ENCODE measurements around the gene TOP3B. TPM values are rescaled to one million over a fixed set of nuclear protein-coding genes. Genes with fewer than 3 reads are reported as not detected.

Gene TOP3B
- total RNA-seq, 2 donors from 2014 or later = 25.3 to 33.2 TPM

DNA sequence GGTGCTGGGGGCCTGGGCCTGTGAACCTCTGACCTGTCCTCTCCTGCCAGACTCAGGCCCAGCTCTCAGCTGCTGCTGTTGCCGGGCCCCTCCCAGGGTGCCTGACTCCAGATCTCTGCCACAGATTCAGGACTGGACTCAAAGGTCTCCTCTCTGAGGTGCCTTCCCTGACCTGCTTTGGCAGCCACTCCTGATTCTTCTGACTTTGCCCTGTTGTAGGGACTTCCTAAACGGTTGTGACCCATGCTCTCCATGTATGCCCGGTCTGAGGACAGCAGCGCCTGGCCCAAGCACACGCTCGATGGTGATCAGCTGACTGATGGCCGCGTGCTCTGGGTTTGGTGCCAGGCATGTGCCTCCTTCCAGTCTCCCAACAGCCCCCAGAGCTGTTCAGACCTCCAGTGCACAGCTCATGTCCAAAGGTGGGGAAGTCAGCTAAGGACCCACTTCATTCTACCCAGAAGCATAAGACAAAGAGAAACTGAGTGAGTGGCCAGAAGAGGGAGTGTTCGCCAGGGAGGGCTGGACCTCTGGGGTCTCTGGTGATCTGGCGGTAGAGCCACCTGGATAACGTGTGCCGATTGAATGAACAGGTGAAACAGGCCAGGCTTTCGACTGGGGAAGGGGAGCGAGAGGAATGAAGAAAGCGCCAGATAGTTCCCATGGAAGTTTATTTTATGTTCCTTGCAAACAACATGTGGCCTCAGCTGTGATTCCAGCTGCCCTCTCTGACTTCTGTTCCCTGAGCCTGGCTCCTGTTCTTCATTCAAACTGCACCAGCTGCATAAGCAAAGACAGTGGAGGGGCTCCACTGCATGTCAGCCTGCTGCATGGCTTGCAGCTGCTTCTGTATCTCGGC lies 8.1 kb upstream of the TOP3B start:
- ATAC-seq (no peak), DNase-seq (no peak)
- intact Hi-C loops (cut with DNase I, micrococcal nuclease) = no loop called here

DNA sequence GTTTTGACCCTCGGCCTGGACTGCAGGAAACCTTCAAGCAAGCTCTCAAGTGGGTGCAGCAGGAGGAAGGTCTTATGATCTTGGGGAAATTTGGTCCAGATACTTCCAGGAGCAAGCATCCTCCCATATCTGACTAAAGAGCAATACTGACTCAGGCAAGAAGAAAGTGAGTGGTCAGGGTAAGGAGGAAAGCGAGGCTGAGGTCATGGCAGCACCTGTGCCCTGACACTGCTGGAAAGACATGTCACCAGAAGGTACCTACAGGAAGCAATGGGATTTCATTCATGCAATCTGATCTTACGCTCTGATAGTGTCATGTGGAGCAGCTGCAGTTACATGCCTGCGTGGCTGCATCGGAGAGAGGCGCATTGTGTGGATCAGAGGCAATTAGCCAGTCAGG lies 6.5 kb upstream of the TOP3B start:
- intact Hi-C loops (cut with DNase I, micrococcal nuclease) = no loop called here
- no peak for DNase-seq
- ATAC-seq = no peak

DNA sequence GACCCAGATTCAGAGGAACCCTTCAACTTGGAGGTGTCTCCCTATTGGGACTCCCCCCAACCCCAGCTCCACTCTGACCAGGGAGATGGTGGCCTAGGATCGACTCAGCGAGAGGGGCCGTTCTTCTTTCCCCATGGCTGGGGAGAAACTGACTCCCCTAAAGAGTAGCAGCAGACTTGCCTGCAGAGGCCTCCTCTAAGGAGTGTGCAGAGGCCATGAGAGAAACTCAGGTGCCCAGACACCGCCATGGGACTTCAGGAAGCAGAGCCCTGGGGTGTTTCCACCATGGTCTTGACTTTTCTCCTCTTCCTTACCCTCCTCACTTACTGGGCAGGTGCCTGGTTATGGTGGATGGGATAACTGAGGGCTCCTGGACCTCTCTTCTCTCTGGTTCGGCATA lies 2.6 kb upstream of the TOP3B start:
- DNase-seq = no peak
- intact Hi-C loops (cut with DNase I, micrococcal nuclease) = no loop called here
- no peak for ATAC-seq

DNA sequence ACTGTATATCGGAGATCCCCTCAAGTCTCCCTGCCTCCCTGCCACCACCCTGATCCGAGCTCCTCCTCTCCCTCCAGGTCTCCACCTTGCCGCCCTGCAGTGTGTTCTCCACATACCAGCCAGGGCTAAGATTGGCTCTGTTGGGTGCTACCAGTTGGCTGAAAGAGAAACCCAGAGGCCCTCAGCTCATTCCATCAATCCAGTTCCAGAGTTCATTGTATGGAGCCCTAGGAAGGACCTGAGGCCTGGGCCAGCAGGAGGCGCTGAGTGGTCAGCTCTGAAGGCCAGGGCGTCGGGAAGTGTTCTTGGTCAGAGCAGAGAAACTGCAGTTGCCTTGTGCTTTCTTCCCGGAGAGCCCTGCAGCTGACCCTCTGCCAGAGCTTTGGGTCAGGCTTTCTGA lies 2.2 kb upstream of the TOP3B start:
- intact Hi-C loops (cut with DNase I, micrococcal nuclease) = no loop called here
- DNase-seq (no peak), ATAC-seq (no peak)

DNA sequence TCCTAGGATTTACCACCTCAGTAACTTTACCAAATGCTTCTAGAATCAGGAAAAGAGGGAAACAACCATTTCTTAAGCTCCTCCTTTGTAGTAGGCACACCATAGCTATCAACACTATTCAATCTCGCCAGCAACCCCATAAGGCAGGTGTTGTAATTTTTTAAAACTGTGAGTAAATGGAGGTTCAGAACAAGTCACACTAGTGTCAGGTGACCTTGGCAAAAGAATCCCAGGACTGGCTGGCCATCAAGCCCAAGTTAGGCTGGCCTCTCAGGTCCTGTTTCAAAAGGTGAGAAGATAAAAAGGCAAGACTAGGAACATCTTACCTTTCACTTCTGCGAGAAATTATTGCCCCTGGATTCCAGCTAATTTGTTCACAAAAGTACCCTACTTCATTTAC lies 713 bp downstream of the TOP3B start:
- peak; percentile 20 for ATAC-seq

DNA sequence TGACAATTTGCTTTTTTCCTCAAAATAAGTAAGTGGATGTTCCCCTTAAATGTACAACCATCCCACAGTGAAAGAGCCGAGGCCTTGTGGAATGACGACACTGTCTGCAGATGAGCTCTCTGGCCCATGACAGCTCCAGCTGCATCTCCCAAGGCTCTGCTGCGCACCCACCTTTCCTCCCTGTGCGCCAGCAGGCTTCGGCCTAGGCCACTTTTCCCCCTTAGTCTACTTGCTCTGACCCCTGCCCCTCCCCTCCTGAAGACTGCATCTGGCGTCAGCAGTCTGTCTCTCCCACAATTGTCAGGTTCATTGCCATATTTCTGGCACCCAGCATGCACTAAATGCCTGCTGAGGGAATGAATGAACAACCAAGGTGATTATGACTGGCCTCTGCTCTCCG lies 2.0 kb downstream of the TOP3B start:
- DNase-seq (no peak), ATAC-seq (no peak)
- intact Hi-C loops (cut with DNase I, micrococcal nuclease) = no loop called here

More for the DNA sequence above, 713 bp downstream of the TOP3B start:
- DNase-seq = no peak
- intact Hi-C loops (cut with DNase I, micrococcal nuclease) = no loop called here

DNA sequence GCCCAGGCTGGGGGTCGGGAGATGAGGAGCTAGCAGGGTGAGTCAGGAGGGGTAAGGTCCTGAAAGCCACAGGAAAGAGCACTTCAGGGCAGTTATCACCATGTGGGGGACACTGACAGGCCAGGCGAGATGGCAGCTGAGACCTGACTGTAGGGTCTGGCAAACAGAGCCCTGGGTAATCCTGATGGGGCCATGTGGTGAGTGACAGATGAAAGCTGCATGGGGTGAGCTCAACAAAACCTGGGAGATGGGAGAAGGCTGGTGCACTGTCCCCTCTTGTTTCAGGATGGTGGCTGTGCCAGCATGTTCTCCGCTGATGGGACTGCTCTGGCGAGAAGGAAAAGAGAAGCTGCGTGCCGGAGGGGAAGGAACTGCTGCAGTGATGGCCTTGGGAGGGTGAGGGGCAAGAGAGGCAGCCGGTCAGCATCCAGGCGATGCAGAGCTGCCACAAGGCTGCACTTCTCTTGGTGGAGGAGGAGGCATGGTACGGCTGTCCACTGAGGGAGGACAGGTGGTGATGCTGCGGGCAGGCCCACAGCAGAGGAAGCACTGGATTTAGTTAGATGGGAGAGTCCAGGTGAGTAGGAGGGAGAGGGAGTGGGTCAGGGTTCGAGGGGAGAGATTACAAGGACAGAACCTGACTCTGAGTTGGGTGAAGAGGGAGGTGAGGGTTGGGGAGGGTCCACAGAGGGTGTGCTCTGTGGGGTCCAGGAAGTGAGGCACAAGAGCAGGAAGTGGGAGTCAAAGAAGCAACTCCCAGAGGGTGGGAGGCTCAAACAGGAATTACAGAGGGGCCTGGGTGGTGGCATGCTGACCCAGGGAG lies 3.8 kb downstream of the TOP3B start:
- no peak for ATAC-seq
- intact Hi-C loops (cut with DNase I, micrococcal nuclease) = no loop called here
- DNase-seq = no peak

DNA sequence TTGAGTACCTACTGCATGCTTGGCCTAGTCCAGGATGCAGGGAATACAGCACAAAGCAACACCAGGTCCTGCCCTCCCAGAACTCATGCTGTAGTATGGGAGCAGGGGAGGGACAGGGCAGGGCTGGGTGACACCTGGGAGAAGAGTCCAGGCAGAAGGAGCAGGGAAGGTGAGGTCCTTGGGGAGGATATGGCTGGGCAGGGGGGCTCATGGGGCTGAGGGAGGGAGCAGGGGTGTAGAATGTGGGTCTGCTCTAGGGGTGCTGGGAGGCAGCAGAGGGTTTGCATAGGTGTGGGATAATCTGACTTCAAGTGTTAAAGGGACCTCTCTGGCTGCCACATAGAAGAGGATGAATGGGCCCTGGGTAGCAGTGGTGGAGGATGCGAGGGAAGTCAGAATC lies 4.8 kb downstream of the TOP3B start:
- ATAC-seq (no peak), DNase-seq (no peak)
- intact Hi-C loops (cut with DNase I, micrococcal nuclease) = no loop called here

DNA sequence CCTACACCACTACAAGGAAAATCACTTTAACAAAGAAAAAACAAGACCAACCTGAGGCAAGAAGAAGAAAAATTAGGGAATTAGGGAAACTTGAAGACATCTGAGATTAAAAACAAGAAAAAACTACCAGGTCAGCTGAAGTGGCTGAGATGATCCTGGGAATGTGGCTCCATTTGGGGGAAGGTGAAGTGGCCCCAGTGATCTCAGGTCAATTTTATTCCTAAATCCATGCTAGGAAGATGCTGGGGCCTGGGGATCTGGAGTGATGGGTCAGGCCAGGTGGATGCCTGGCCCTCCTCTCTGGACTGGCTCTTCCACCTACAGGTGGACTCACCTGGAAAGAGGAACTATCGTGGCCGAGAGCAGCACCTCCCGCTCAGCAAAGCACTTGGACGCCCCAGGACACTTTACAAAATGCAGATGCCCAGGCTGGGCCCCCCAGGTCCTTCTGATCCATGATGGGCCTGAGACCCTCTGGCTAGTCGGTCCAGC lies 6.7 kb downstream of the TOP3B start:
- intact Hi-C loops (cut with DNase I, micrococcal nuclease) = no loop called here
- no peak for ATAC-seq
- no peak for DNase-seq

DNA sequence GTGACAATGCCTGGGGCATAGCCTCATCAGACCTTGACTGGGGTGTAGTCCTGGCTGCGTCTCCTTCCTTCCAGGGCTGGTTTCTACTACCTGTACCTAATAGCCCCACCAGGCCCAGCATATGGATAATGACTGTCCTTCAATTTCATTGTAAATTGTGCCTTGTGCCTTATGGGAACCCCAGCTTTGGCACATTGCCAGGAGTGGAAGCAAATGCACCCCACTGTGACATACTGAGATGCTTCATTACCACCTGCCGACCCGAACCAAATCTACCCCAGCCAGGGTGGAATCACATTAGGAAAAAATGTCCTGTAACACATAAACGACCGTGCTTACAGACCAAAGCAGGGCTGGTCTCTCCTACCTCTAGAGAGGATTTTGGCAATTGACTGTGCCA lies 7.3 kb downstream of the TOP3B start:
- DNase-seq (no peak), ATAC-seq (no peak)
- intact Hi-C loops (cut with DNase I, micrococcal nuclease) = no loop called here

DNA sequence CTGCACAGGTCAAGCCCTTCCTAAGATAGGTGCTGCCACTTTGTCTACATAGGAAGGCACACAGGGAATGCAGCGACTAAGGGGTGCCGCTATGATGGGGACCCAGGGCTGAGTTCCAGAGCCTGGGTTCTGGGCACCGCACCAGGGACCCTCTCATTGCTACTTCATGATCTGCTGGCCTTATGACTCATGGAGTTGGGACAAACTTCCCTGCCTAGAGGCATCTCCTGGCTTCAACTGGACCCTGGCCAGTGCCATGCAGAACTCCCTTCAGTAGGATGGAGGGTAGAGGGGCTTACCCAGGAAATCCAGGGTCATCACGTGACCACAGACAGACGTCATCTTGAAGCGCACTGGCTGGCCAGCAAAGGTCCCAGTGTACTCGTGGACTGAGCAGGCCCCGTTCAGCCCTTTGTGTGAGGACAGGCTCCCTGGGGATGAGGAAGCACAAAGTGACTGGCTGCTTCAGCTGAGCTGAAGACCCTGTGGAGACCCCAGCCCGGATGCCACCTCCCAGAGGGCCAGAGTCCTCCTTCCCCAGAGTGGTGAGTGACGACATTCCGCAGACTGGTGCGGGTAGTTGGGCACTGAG lies 8.4 kb downstream of the TOP3B start:
- DNase-seq = no peak
- ATAC-seq = no peak
- intact Hi-C loops (cut with DNase I, micrococcal nuclease) = no loop called here

DNA sequence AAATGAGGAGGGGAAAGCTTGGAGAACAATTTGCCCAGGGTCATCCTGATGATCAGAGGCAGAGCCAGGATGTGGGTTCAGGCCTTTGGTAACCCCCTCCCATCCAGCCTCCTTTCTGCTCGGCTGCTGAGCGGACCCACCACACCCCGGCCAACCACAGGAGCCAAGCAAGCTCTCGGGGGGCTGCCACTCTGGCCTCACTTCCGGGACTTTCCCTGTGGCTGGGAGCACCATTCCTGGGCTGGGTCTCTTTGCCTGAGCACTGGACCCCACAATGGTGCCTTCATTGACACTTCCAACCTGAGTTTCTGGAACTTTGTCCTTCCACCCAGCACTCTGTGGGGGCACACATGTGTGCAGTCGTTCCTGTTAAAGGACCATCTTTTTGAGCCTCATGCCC lies 9.8 kb downstream of the TOP3B start:
- intact Hi-C loops (cut with DNase I, micrococcal nuclease) = no loop called here
- no peak for ATAC-seq
- DNase-seq = no peak

DNA sequence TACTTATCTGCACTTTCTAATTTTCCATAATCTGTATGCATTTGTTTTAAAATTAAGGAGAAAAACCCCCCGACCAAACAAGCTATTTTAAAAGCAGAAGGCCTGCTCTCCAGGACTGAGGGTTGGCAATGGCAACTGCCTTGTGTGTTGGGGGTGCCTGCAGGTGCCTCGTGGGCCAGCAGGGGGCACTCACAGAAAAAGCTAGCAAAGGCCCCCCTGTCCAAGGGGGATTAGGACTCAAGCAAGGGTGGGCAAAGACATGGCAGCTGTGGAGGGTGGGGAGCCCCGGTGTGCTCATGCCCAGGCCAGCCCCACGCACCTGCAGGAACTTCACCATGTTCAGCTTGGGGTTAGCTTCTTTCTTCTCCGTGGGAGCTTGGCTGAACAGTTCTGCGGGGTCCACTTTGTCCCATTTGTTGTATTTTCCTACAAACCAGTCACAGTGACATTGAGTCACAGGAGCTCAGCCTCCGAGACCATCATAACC lies 10.3 kb downstream of the TOP3B start:
- intact Hi-C loops (cut with DNase I, micrococcal nuclease) = no loop called here
- DNase-seq (peak in 1 of 2 donors; percentile 37), ATAC-seq (peak; percentile 69)

DNA sequence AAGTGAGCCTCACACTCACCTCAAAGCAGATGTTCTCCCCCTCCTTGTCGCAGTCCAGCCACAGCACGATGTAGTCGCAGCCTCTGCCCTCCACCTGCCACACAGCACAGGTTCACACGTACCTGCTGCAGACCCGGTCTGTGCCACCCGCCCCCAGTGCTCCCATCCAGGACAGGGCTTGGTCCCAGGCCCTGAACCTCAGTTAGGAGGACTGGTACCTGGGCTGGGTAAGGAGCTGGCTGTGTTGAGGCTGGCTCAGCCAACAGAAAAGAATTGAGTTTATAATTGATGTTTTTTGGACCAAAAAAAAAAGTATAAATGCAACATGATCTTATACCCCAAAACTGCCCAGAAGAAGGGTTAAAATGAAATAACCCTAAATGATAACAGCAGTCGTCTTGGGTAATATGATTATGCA lies 10.7 kb downstream of the TOP3B start:
- DNase-seq (no peak), ATAC-seq (no peak)
- intact Hi-C loops (cut with DNase I, micrococcal nuclease) = no loop called here

DNA sequence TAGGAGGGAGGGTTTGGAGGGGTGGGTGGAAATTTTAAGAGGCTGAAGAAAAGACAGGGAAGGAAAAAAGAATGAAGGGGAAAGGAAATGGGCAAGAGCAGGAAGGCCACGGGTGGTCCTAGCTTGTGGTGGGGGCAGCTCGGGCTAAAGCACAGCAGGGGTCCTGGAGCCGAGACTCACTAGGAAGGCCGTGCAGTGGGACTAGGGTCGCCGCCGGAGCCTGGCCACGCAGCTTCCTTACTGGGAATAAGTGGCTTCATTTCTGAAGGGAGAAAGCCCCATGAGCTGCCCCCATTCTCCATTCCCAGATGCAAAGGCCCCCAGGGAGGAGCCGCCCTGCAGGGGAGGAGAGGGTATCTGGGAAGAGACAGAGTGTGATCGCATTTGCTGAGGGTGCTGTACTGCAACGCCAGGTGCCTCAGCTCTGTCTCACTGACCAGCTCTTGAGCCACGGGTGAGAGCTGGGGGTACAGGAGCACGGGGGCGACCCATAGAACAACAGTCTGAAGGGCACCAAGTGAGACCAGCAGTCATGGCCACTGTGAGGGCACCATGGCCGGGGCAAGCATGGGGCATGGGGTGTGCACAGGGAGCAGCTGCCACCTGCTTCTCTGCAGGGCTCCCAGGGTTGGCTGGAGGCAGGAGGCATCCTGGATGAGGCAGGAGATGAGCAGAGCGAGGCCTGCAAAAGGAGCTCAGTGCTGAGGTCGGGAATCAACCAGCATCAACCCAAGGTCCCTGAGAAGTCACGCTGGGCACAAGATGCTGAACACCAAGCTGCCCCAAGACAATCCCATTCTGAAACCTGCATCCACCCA lies 11.6 kb downstream of the TOP3B start:
- intact Hi-C loops (cut with DNase I, micrococcal nuclease) = no loop called here
- ATAC-seq = no peak
- DNase-seq = no peak

DNA sequence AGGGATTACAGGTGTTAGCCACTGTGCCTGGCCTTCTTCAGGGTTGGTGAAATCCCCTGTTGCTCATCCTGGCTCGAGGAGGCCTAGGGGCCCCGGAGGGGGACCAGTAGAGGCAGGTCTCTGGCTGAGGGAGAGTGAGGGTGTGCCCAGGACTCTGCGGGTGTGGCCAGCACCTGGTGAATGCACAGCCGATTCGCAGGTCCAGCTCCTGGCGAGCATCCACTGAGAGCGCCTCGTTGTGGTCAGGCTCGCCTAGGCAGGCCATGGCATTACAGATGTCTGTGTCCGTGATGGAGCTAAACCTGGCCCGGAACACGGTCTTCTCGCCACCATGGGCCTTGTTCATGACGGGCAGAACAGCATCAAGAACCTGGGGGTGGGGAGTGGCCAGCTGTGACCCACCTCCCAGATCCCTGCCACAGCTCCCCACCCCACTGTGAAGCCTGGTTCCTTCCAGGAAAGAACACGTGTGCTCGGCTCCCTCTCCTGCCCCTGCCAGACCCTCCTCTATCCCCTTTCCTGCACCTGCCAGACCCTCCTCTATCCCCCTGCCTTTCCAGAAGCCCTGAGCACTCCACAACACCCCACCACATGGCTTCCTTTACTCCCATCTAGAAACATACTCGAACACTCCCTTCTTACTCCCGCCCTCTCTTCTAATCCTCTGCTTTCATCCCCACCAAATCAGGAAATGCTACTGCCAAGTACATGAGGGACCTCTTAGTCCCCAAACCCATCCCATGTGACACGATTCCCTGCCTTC lies 12.4 kb downstream of the TOP3B start:
- intact Hi-C loops (cut with DNase I, micrococcal nuclease) = no loop called here
- DNase-seq = no peak
- no peak for ATAC-seq

DNA sequence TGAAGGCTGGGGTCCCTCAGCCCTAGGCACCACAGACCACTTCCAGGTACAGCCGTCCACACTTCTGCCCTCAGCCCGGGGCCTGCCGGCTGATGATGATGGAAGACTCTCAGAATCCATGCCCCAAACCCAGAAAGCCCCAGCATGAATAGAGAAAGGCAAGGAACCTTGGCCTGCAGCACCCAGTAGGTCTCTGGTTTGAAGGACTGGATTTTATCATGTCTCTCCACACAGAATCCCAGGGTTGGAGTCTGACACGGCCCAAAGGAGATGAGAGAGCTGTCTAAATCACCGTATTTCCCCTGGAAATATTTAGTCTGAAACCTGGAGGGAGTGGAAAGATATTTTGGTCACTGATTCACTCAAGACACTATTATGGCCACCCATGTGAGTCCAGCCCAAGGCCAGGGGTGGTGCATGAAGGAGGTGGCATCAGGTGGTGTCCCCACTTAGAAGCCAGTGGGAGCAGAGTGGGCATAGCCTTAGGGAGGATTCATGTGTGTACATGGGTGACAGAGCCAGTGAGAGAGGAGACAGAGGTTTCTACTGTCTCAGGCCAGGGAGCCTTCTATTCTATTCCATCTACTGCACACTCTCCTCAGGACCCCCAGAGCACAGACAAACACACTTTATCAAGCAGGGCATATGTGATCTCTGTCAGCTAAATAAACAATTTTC lies 14.0 kb downstream of the TOP3B start:
- DNase-seq (no peak), ATAC-seq (no peak)
- intact Hi-C loops (cut with DNase I, micrococcal nuclease) = no loop called here
